ENCODE data around the gene VPS33B. TPM values are rescaled to one million over a fixed set of nuclear protein-coding genes. Genes with fewer than 3 reads are reported as not detected.
A peak's percentile ranks its signal among the peaks of the same experiment; 100 is the strongest.

The VPS33B gene
- total RNA-seq, 1 donor from 2014 or later = 20.2 TPM

- Mint-ChIP-seq H3K36me3 (no peaks in the 10 kb centered on the region), H3K4me1 (ENCODE audit: unreplicated experiment) (no peaks in the 10 kb centered on the region), H3K27ac (no peak overlapping the region), H3K9me3 (no peaks in the 10 kb centered on the region), H3K4me3 (no peak overlapping the region), H3K27me3 (peaks cover 6% of the 10 kb centered on the region)
- no peak for DNase-seq (ENCODE audit: extremely low spot score, unreplicated experiment)
- no peak for TF ChIP-seq CTCF (conservative IDR thresholded peaks at IDR 0.05)
Observed at GRCh38 chr15:91067036-91067435, 44.6 kb upstream of the VPS33B start.

DNA sequence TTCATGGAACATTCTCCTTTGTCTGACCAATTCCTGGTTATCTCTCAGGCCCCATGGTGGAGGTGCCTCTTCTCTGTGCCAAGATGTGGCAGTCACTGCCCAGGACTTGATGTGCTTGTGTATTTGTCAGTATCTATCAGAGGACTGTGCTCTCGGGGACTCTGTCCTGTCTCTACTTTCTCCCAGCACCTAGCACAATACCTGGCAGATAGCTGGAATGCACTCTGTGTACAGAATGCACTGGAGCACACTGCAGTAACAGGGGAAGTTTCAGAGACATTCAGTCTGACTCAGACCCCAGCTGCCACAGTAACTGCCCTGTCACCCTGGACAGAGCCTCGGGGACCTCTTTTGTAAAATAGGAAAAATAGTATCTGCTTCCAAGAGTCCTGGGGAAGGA lies 43.1 kb upstream of the VPS33B start:
- H3K36me3 Mint-ChIP-seq = no peaks in the 10 kb centered on the region
- H3K4me3 Mint-ChIP-seq = no peak overlapping the region
- H3K27me3 Mint-ChIP-seq = peaks cover 6% of the 10 kb centered on the region
- H3K27ac Mint-ChIP-seq = no peak overlapping the region
- no peaks in the 10 kb centered on the region for H3K9me3 Mint-ChIP-seq
- TF ChIP-seq CTCF (conservative IDR thresholded peaks at IDR 0.05) = no peak
- H3K4me1 Mint-ChIP-seq (ENCODE audit: unreplicated experiment) = no peaks in the 10 kb centered on the region
- DNase-seq (ENCODE audit: extremely low spot score, unreplicated experiment) = no peak

DNA sequence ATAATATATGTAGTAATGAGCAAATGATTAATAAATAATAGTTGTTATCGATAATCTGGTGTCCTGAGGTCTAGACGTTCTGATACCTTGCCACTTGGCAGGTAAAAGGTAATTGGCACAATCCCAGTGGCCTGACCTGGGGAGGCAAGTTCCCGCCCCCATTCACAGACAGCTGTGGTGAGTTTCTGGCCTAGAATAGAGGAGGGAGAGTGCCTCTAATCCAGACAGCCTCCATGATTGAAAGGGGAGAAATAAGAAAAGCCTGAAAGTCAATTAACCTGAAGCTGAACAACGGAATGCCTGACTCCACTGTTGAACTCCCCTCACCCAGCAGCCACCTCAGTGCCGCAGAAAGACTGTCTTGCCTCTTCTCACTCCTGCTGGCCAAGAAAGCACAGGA lies 39.6 kb upstream of the VPS33B start:
- Mint-ChIP-seq H3K9me3 (no peaks in the 10 kb centered on the region), H3K4me3 (no peak overlapping the region), H3K4me1 (ENCODE audit: unreplicated experiment) (no peaks in the 10 kb centered on the region), H3K36me3 (no peaks in the 10 kb centered on the region), H3K27ac (no peak overlapping the region), H3K27me3 (peaks cover 25% of the 10 kb centered on the region)
- no peak for DNase-seq (ENCODE audit: extremely low spot score, unreplicated experiment)
- TF ChIP-seq CTCF (conservative IDR thresholded peaks at IDR 0.05) = no peak

- Mint-ChIP-seq H3K36me3 (no peaks in the 10 kb centered on the region), H3K4me3 (no peak overlapping the region), H3K27ac (no peak overlapping the region), H3K9me3 (no peaks in the 10 kb centered on the region), H3K4me1 (ENCODE audit: unreplicated experiment) (no peaks in the 10 kb centered on the region), H3K27me3 (peaks cover 30% of the 10 kb centered on the region)
- no peak for DNase-seq (ENCODE audit: extremely low spot score, unreplicated experiment)
- no peak for TF ChIP-seq CTCF (conservative IDR thresholded peaks at IDR 0.05)
Observed at GRCh38 chr15:91061230-91061629, 38.8 kb upstream of the VPS33B start.

- H3K27me3 Mint-ChIP-seq = peaks cover 73% of the 10 kb centered on the region
Observed at GRCh38 chr15:91055548-91056331, 33.3 kb upstream of the VPS33B start.

More at GRCh38 chr15:91055548-91056331, 33.3 kb upstream of the VPS33B start:
- DNase-seq (ENCODE audit: extremely low spot score, unreplicated experiment) = no peak
- H3K9me3 Mint-ChIP-seq = no peaks in the 10 kb centered on the region
- H3K4me1 Mint-ChIP-seq (ENCODE audit: unreplicated experiment) = no peaks in the 10 kb centered on the region
- TF ChIP-seq CTCF (conservative IDR thresholded peaks at IDR 0.05) = peak; percentile 86
- no peak overlapping the region for H3K27ac Mint-ChIP-seq
- H3K4me3 Mint-ChIP-seq = no peak overlapping the region
- no peaks in the 10 kb centered on the region for H3K36me3 Mint-ChIP-seq

Measured in type B pancreatic cell (in vitro differentiated cells).